H1 (cell line): ENCODE results near the gene TDG. TPM values are rescaled to one million over a fixed set of nuclear protein-coding genes. Genes with fewer than 3 reads are reported as not detected.

Source experiments
- CTCF ChIA-PET: fragments of 300-600 bp; sonication (Branson Sonifier 250); formaldehyde crosslinking; loops from one replicate; lab custom pipeline; 2021; ENCODE audit not compliant: partially characterized antibody; lab: Charles Lee
- POLR2A ChIA-PET: fragments of 300-600 bp; sonication (Branson Sonifier 250); formaldehyde crosslinking; loops from one replicate; lab custom pipeline; 2021; ENCODE audit warnings: inconsistent platforms; ENCODE audit not compliant: partially characterized antibody; lab: Charles Lee
- DNase-seq, 2 experiments: peaks; one replicate each; pipeline versions ENCODE4 v3.0.0 to v3.0.0-alpha.2; 2010 to 2022; ENCODE audit warnings: low spot score in 2 of 2, low read depth in 1 of 2, mixed read lengths in 1 of 2
- FAIRE-seq: peaks from 2 replicates; lab custom pipeline; 2011; peaks lifted over from hg19 to GRCh38; lab: Jason Lieb, UNC
- H2AFZ ChIP-seq: 2 replicates; pipeline ENCODE4 v1.8.1; 2012; ENCODE audit warnings: low read length, inconsistent platforms
- H2AK5ac ChIP-seq: 2 replicates; pipeline ENCODE4 v1.6.1; 2013; ENCODE audit warnings: low read depth, low read length
- H2BK120ac ChIP-seq: replicated peaks from 2 replicates; pipeline ENCODE3; 2013; ENCODE audit warnings: low read depth, low read length, inconsistent platforms
- H2BK12ac ChIP-seq: 2 replicates; pipeline ENCODE4 v1.6.1; 2013; ENCODE audit warnings: low read depth, low read length
- H2BK15ac ChIP-seq: 2 replicates; pipeline ENCODE4 v1.6.1; 2013; ENCODE audit warnings: low read length
- H2BK20ac ChIP-seq: 2 replicates; pipeline ENCODE4 v1.6.1; 2013; ENCODE audit warnings: low read length
- H2BK5ac ChIP-seq: 2 replicates; pipeline ENCODE4 v1.6.1; 2013; ENCODE audit warnings: low read depth, low read length
- H3K14ac ChIP-seq: 2 replicates; pipeline ENCODE4 v1.6.1; 2013; ENCODE audit warnings: inconsistent platforms; ENCODE audit not compliant: insufficient read length
- H3K18ac ChIP-seq: 2 replicates; pipeline ENCODE4 v1.6.1; 2013; ENCODE audit warnings: low read length; ENCODE audit errors: extremely low read depth
- H3K23ac ChIP-seq: 2 replicates; pipeline ENCODE4 v1.6.1; 2013; ENCODE audit warnings: inconsistent platforms; ENCODE audit not compliant: insufficient read length
- H3K23me2 ChIP-seq: 2 replicates; pipeline ENCODE4 v1.6.1; 2013; ENCODE audit warnings: low read depth, low read length
- H3K27ac ChIP-seq: 2 replicates; pipeline ENCODE4 v1.6.1; 2011; ENCODE audit warnings: low read depth, low read length, inconsistent platforms
- H3K27me3 ChIP-seq, 4 experiments: replicated peaks in 1 of 4; 1 replicate in 1 of 4; 2 replicates in 3 of 4; pipeline versions ENCODE4 v1.6.1 to v1.8.1; 2011 to 2013; ENCODE audit warnings: low read length in 3 of 4, mild to moderate bottlenecking in 3 of 4, inconsistent platforms in 2 of 4, mixed read lengths in 2 of 4, moderate library complexity in 1 of 4; ENCODE audit not compliant: control insufficient read depth in 3 of 4, insufficient read depth in 3 of 4; ENCODE audit errors: extremely low read depth in 1 of 4
- H3K36me3 ChIP-seq, 4 experiments: 2 replicates each; pipeline versions ENCODE4 v1.6.1 to v1.8.1; 2011 to 2013; ENCODE audit warnings: mild to moderate bottlenecking in 4 of 4, low read length in 3 of 4, moderate library complexity in 2 of 4, control low read depth in 1 of 4, inconsistent platforms in 1 of 4; ENCODE audit not compliant: insufficient read depth in 4 of 4, control insufficient read depth in 2 of 4
- H3K4ac ChIP-seq: replicated peaks from 2 replicates; pipeline ENCODE3; 2013; ENCODE audit warnings: low read length, low read depth, mixed read lengths, inconsistent platforms; ENCODE audit not compliant: insufficient read length
- H3K4me1 ChIP-seq, 4 experiments: replicated peaks in 1 of 4; 1 replicate in 1 of 4; 2 replicates in 3 of 4; pipeline versions ENCODE4 v1.6.1 to v1.8.1; 2011 to 2013; ENCODE audit warnings: low read length in 3 of 4, inconsistent platforms in 2 of 4, mixed read lengths in 1 of 4; ENCODE audit not compliant: insufficient read depth in 4 of 4, control insufficient read depth in 3 of 4
- H3K4me2 ChIP-seq, 2 experiments: 2 replicates each; pipeline versions ENCODE4 v1.6.1 to v1.8.1; 2011 to 2013; ENCODE audit warnings: low read depth in 2 of 2, low read length in 2 of 2, control low read depth in 1 of 2, inconsistent platforms in 1 of 2, mild to moderate bottlenecking in 1 of 2; ENCODE audit not compliant: insufficient read depth in 1 of 2
- H3K4me3 ChIP-seq, 4 experiments: fragments of 200-600, 300-600 bp in 1 of 4; sonication (generic), shearing (Covaris generic), sonication (Bioruptor Twin) in 1 of 4; 2 replicates each; pipeline versions ENCODE4 v1.5.1 to v1.8.1; 2011 to 2016; ENCODE audit warnings: low read length in 4 of 4, low read depth in 3 of 4, control low read depth in 2 of 4, inconsistent platforms in 2 of 4, mild to moderate bottlenecking in 2 of 4, mixed read lengths in 1 of 4, moderate library complexity in 1 of 4; ENCODE audit not compliant: insufficient read depth in 2 of 4; ENCODE audit errors: extremely low read depth in 1 of 4
- H3K56ac ChIP-seq: replicated peaks from 2 replicates; pipeline ENCODE3; 2013; ENCODE audit warnings: low read depth, mild to moderate bottlenecking, mixed read lengths, low read length, inconsistent platforms; ENCODE audit not compliant: insufficient read length
- H3K79me1 ChIP-seq: 2 replicates; pipeline ENCODE4 v1.6.1; 2013; ENCODE audit warnings: low read depth, low read length, control low read depth
- H3K79me2 ChIP-seq, 2 experiments: 2 replicates each; pipeline versions ENCODE4 v1.6.1 to v1.8.1; 2012 to 2013; ENCODE audit warnings: low read length in 2 of 2, mild to moderate bottlenecking in 2 of 2, inconsistent platforms in 1 of 2; ENCODE audit not compliant: insufficient read depth in 2 of 2, control insufficient read depth in 1 of 2
- H3K9ac ChIP-seq, 4 experiments: replicated peaks in 1 of 4; 1 replicate in 1 of 4; 2 replicates in 3 of 4; pipeline versions ENCODE4 v1.6.1 to v1.8.1; 2011 to 2013; ENCODE audit warnings: low read depth in 3 of 4, low read length in 3 of 4, control low read depth in 2 of 4, mild to moderate bottlenecking in 2 of 4, moderate library complexity in 2 of 4, inconsistent platforms in 1 of 4; ENCODE audit errors: extremely low read depth in 1 of 4
- H3K9me3 ChIP-seq, 2 experiments: 2 replicates each; pipeline versions ENCODE4 v1.6.1 to v1.8.1; 2012 to 2013; ENCODE audit warnings: mild to moderate bottlenecking in 2 of 2, moderate library complexity in 2 of 2, control low read depth in 1 of 2, inconsistent platforms in 1 of 2, low read depth in 1 of 2, low read length in 1 of 2, mixed read lengths in 1 of 2; ENCODE audit not compliant: insufficient read depth in 2 of 2
- H4K20me1 ChIP-seq, 2 experiments: replicated peaks in 1 of 2; 2 replicates each; pipeline versions ENCODE3 to v1.8.1; 2011 to 2013; ENCODE audit warnings: inconsistent platforms in 2 of 2, low read length in 2 of 2, mild to moderate bottlenecking in 1 of 2; ENCODE audit not compliant: insufficient read depth in 2 of 2, control insufficient read depth in 1 of 2
- H4K5ac ChIP-seq: 2 replicates; pipeline ENCODE4 v1.6.1; 2013; ENCODE audit warnings: low read length, low read depth, mixed read lengths, inconsistent platforms; ENCODE audit not compliant: insufficient read length
- H4K8ac ChIP-seq: 2 replicates; pipeline ENCODE4 v1.8.0; 2013; ENCODE audit warnings: mild to moderate bottlenecking, moderate library complexity, low read length, inconsistent platforms; ENCODE audit not compliant: insufficient read depth; ENCODE audit errors: extremely low read depth
- H4K91ac ChIP-seq: replicated peaks from 2 replicates; pipeline ENCODE3; 2013; ENCODE audit warnings: low read length, mixed read lengths, inconsistent platforms; ENCODE audit not compliant: insufficient read length
- CHD1 ChIP-seq: IDR thresholded peaks from 2 replicates; pipeline ENCODE4 v1.6.1; 2012; ENCODE audit warnings: low read depth, low read length, improper control_type of control experiment
- CREB1 ChIP-seq: IDR thresholded peaks from 2 replicates; pipeline ENCODE4 v1.6.1; 2012; ENCODE audit warnings: inconsistent platforms
- CTBP2 ChIP-seq: IDR thresholded peaks from 2 replicates; pipeline ENCODE4 v1.7.0; 2011; ENCODE audit warnings: borderline replicate concordance, mild to moderate bottlenecking, moderate library complexity, mixed read lengths, low read length; ENCODE audit not compliant: insufficient read depth, insufficient read length
- EGR1 ChIP-seq: IDR thresholded peaks from 2 replicates; pipeline ENCODE4 v1.6.1; 2011; ENCODE audit warnings: low read depth, low read length, borderline replicate concordance
- HDAC2 ChIP-seq, 2 experiments: fragments of 300-600 bp in 1 of 2; sonication (generic) in 1 of 2; IDR thresholded peaks; 2 replicates each; pipeline ENCODE4 v1.6.1; 2011 to 2012; ENCODE audit warnings: low read depth in 2 of 2, low read length in 2 of 2, mild to moderate bottlenecking in 2 of 2, moderate library complexity in 2 of 2, borderline replicate concordance in 1 of 2, inconsistent platforms in 1 of 2
- KDM1A ChIP-seq: fragments of 200-600, 300-600 bp; sonication (generic); IDR thresholded peaks from 2 replicates; pipeline ENCODE4 v1.7.1; 2016; ENCODE audit warnings: mild to moderate bottlenecking, low read length, borderline replicate concordance
- NRF1 ChIP-seq: IDR thresholded peaks from 2 replicates; pipeline ENCODE4 v1.6.1; 2011; ENCODE audit warnings: mild to moderate bottlenecking, low read depth, low read length, improper control_type of control experiment
- SIN3A ChIP-seq, 2 experiments: IDR thresholded peaks in 1 of 2; conservative IDR thresholded peaks in 1 of 2; 2 replicates each; pipeline ENCODE4 v1.6.1; 2011 to 2012; ENCODE audit warnings: low read length in 2 of 2, improper control_type of control experiment in 1 of 2, low read depth in 1 of 2, mild to moderate bottlenecking in 1 of 2
- TAF7 ChIP-seq: optimal IDR thresholded peaks from 2 replicates; pipeline ENCODE3; 2011; ENCODE audit warnings: low read depth, mild to moderate bottlenecking, inconsistent platforms, low read length, moderate library complexity, borderline replicate concordance
- TBP ChIP-seq: IDR thresholded peaks from 2 replicates; pipeline ENCODE4 v1.6.1; 2011; ENCODE audit warnings: low read depth, low read length, improper control_type of control experiment
- USF2 ChIP-seq: IDR thresholded peaks from 2 replicates; pipeline ENCODE4 v1.6.1; 2011; ENCODE audit warnings: low read length, improper control_type of control experiment
- WGBS, 2 experiments: shearing (Covaris generic) in 1 of 2; methylation state at CpG; one replicate each; pipeline versions ENCODE4 v1.1.6 to v1.1.7; 2013 to 2015; ENCODE audit warnings: low lambda C conversion rate in 2 of 2, mixed read lengths in 2 of 2, inconsistent platforms in 1 of 2, low coverage in 1 of 2, missing lambda C conversion rate in 1 of 2; ENCODE audit not compliant: insufficient replicate concordance in 2 of 2, insufficient coverage in 1 of 2, insufficient read length in 1 of 2; ENCODE audit errors: extremely low coverage in 1 of 2, missing lambda C conversion rate in 1 of 2; 5-methylcytosine and 5-hydroxymethylcytosine counted together
- polyA plus RNA-seq, 7 experiments: library from polyadenylated mRNA; depleted of rRNA in 3 of 7; stranded (reverse) in 5 of 7; unstranded in 2 of 7; fragments of >200 nt in 5 of 7; fragments of 200-250 nt in 2 of 7; gene quantifications; 1 replicate in 5 of 7; 2 replicates in 1 of 7; 4 replicates in 1 of 7; pipeline versions ENCODE4 v1.2.1 to v1.2.3, GENCODE V29; 2011 to 2013; ENCODE audit warnings: missing spikeins in 2 of 7, mixed read lengths in 2 of 7
- total RNA-seq: library from RNA; stranded (reverse); fragmentation: NEBNext Ultra II Directional; extraction: Animal tissue kit (Norgen Biotek cat#: 25700); gene quantifications from 2 replicates; pipeline ENCODE4 v1.2.1, GENCODE V29; 2021

TDG gene
- total and polyA plus RNA-seq, 2 of the 8 experiments (the other 6 are each of a cell fraction or from before 2014, with no cell fraction given): 22.7 to 47.8 TPM

- no peak overlapping the region for H4K8ac ChIP-seq
- no peak overlapping the region for H3K4me2 ChIP-seq
- H3K9ac ChIP-seq: no peak overlapping the region
- peaks cover 5 to 6% of the 10 kb centered on the region in 2 experiments; a peak in 3 of 4 replicates for H3K9me3 ChIP-seq
- no peaks in the 10 kb centered on the region for H3K79me1 ChIP-seq
- H4K91ac ChIP-seq: no peak overlapping the region
- no peaks in the 10 kb centered on the region for H4K20me1 ChIP-seq
- no peak overlapping the region for H3K14ac ChIP-seq
- H3K4me3 ChIP-seq: no peak overlapping the region
- no peaks in the 10 kb centered on the region for H3K79me2 ChIP-seq
- H3K23ac ChIP-seq: no peak overlapping the region
- H3K4ac ChIP-seq: no peak overlapping the region
- H2BK12ac ChIP-seq: no peak overlapping the region
- ChIA-PET CTCF (no interaction called here), POLR2A (no interaction called here)
- FAIRE-seq: no peak
- H2BK5ac ChIP-seq: no peak overlapping the region
- H3K4me1 ChIP-seq: no peaks in the 10 kb centered on the region
- no peak overlapping the region for H2BK15ac ChIP-seq
- 89% methylated on average over 3 of the region's 3 CpGs; no CpG with 5 or more reads in 1 of the 2 experiments for WGBS, 2 experiments
- no peak overlapping the region for H3K56ac ChIP-seq
- H2AK5ac ChIP-seq: no peak overlapping the region
- H3K27ac ChIP-seq: no peak overlapping the region
- no peak overlapping the region for H2AFZ ChIP-seq
- H3K36me3 ChIP-seq: no peaks in the 10 kb centered on the region
- no peak overlapping the region for H4K5ac ChIP-seq
- H3K27me3 ChIP-seq: no peaks in the 10 kb centered on the region
- no peak overlapping the region for H2BK120ac ChIP-seq
- no peak overlapping the region for H3K18ac ChIP-seq
- DNase-seq: no peak
- H2BK20ac ChIP-seq: no peak overlapping the region
- peaks cover 1% of the 10 kb centered on the region; the same call in 1 of the 2 replicates for H3K23me2 ChIP-seq
- TF ChIP-seq NRF1 (no peak), SIN3A (conservative IDR thresholded peaks at IDR 0.05 in 1 of 2, IDR thresholded peaks at IDR 0.05 in 1 of 2; ENCODE audit: low read depth in 1 of 2, low read length in 2 of 2) (no peak), HDAC2 (IDR thresholded peaks at IDR 0.05; ENCODE audit: borderline replicate concordance in 1 of 2, low read depth in 2 of 2, low read length in 2 of 2) (no peak), EGR1 (no peak), USF2 (no peak), KDM1A (no peak), CHD1 (no peak), TBP (no peak), CREB1 (no peak), CTBP2 (no peak), TAF7 (no peak)
Measured at GRCh38 chr12:104022786-104023185, 57.1 kb downstream of the TDG start.
